CD4-positive, alpha-beta T cell (primary cell): Measurements from ENCODE around the gene CKMT2. TPM values are rescaled to one million over a fixed set of nuclear protein-coding genes. Genes with fewer than 3 reads are reported as not detected.

Experiments
- ATAC-seq: fragments of 200-7000 bp; cut with Tn5 transposase; one replicate; pipeline ENCODE4 v1.10.0; 2022; ENCODE audit warnings: mild to moderate bottlenecking; ENCODE audit not compliant: poor library complexity
- CTCF ChIA-PET: fragments of 350-600 bp; sonication (Branson Sonifier 250); formaldehyde crosslinking; loops from one replicate; lab custom pipeline; 2021; ENCODE audit warnings: antibody characterized with exemption, inconsistent platforms; lab: Charles Lee
- POLR2A ChIA-PET: fragments of 350-600 bp; sonication (Branson Sonifier 250); formaldehyde crosslinking; loops from one replicate; lab custom pipeline; 2021; ENCODE audit warnings: antibody characterized with exemption, inconsistent platforms; lab: Charles Lee
- DNase-seq, 14 experiments: peaks; one replicate each; pipeline ENCODE4 v3.0.0-alpha.2; 2013 to 2020; ENCODE audit warnings: mixed read lengths in 2 of 14
- H3K27ac ChIP-seq, 2 donors: one replicate each; pipeline versions ENCODE4 v1.5.1 to v1.7.0; 2013; ENCODE audit warnings: low read length in 2 of 2, low read depth in 1 of 2, mild to moderate bottlenecking in 1 of 2
- H3K27me3 ChIP-seq, 2 experiments: 1 replicate in 1 of 2; 2 replicates in 1 of 2; pipeline versions ENCODE4 v1.6.1 to v1.7.0; 2013; ENCODE audit warnings: low read length in 2 of 2, control low read depth in 1 of 2, mild to moderate bottlenecking in 1 of 2, moderate library complexity in 1 of 2; ENCODE audit not compliant: insufficient read depth in 2 of 2, control insufficient read depth in 1 of 2
- H3K36me3 ChIP-seq: one replicate; pipeline ENCODE4 v1.6.1; 2013; ENCODE audit warnings: low read length, control low read depth; ENCODE audit not compliant: insufficient read depth
- H3K4me1 ChIP-seq: one replicate; pipeline ENCODE4 v1.6.1; 2013; ENCODE audit warnings: low read length, control low read depth; ENCODE audit not compliant: insufficient read depth
- H3K4me3 ChIP-seq: one replicate; pipeline ENCODE4 v1.5.1; 2013; ENCODE audit warnings: mild to moderate bottlenecking, low read length, moderate library complexity
- H3K9me3 ChIP-seq, 2 experiments: 1 replicate in 1 of 2; 2 replicates in 1 of 2; pipeline versions ENCODE4 v1.6.1 to v1.7.0; 2013; ENCODE audit warnings: low read length in 2 of 2, mild to moderate bottlenecking in 2 of 2, control low read depth in 1 of 2, moderate library complexity in 1 of 2; ENCODE audit not compliant: control insufficient read depth in 1 of 2, insufficient read depth in 1 of 2
- H3K27ac Mint-ChIP-seq: one replicate; pipeline ENCODE4 v1.8.0; 2020; ENCODE audit warnings: mixed read lengths
- H3K27me3 Mint-ChIP-seq: one replicate; pipeline ENCODE4 v1.8.0; 2021; ENCODE audit warnings: mixed read lengths
- H3K36me3 Mint-ChIP-seq: one replicate; pipeline ENCODE4 v1.8.0; 2021; ENCODE audit warnings: low read depth, mixed read lengths
- H3K4me1 Mint-ChIP-seq: one replicate; pipeline ENCODE4 v1.8.0; 2021; ENCODE audit warnings: low read depth, mixed read lengths
- H3K4me3 Mint-ChIP-seq: one replicate; pipeline ENCODE4 v1.8.0; 2020; ENCODE audit warnings: mild to moderate bottlenecking, mixed read lengths
- H3K9me3 Mint-ChIP-seq: one replicate; pipeline ENCODE4 v1.8.0; 2020; ENCODE audit warnings: mixed read lengths
- CTCF ChIP-seq: fragments of 200-600 bp; IDR thresholded peaks from one replicate; pipeline ENCODE4 v1.8.0; 2022; ENCODE audit warnings: antibody characterized with exemption, mild to moderate bottlenecking
- intact Hi-C, 2 experiments: fragments of 100-400 bp; cut with DNase I in 1 of 2; cut with micrococcal nuclease in 1 of 2; formaldehyde crosslinking; loops; one replicate each; pipeline versions ENCODE4 v1.15.1 to v1.9.0; 2023 to 2025; cut with DNase I, micrococcal nuclease
- polyA plus RNA-seq, 2 donors: library from polyadenylated mRNA; unstranded; fragments of 120-200 nt; gene quantifications; one replicate each; pipeline ENCODE4 v1.2.1, GENCODE V29; 2013
- total RNA-seq, 174 experiments: library from RNA in 2 of 174; stranded (reverse) in 2 of 174; gene quantifications; one replicate each; pipeline ENCODE4 v1.2.3 and lab custom pipeline; 2021 to 2026

Gene CKMT2
- total RNA-seq = under 1 TPM; 0.17 to 0.27 TPM
- polyA plus RNA-seq (2013, experiment 1 of 2) = 0.66 TPM
- 4.1 TPM for polyA plus RNA-seq (2013, experiment 2 of 2)
- total RNA-seq (lab: John Stamatoyannopoulos, UW) = 0 to 0.53 (median 0.04) reads per million in 172 experiments

DNA sequence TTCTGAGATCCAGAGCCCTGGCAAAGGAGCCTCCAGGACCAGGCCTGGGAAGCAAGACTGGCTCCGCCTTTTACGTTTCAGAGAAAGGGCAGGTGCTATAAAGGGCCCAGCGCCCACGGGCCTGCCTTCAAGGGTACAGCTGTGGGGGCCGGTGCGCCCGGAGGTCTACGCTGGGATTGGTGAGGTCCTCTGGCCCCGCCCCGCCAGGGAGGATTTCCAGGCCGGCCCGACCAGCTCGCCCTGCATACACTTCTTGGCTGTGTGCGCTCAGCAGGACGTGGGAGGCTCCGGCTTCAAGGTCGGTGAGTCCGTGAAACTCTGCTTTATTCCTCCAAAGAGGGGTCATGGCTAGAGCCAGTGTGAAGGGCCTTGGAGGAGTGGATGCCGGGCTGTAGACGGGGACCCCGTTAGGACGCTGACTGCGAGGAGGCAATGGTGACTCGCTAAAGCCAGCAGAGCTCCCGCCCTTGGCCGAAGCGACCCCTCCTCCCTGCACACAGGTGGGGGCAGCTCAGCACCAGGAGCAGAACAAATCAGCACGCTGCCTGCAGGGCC is at the start of gene CKMT2:
CKMT2 (plus strand) TSS at position 243 of the 555 bp plus-strand sequence. CDS start 17,811 bp downstream, outside the sequence.
- no peaks in the 10 kb centered on the region for H3K27me3 Mint-ChIP-seq
- ChIA-PET POLR2A (no interaction called here), CTCF (no interaction called here)
- H3K36me3 ChIP-seq = no peaks in the 10 kb centered on the region
- DNase-seq = no peak
- TF ChIP-seq CTCF = no peak
- no peaks in the 10 kb centered on the region for H3K36me3 Mint-ChIP-seq
- no peak within 1 kb of the TSS for H3K4me3 ChIP-seq
- no peak within 1 kb of the TSS for H3K4me3 Mint-ChIP-seq
- peaks cover 18% of the 10 kb centered on the region for H3K4me1 Mint-ChIP-seq
- peaks cover 18% of the 10 kb centered on the region for H3K4me1 ChIP-seq
- no peak within 1 kb of the TSS for H3K27ac Mint-ChIP-seq
- peaks cover 0 to 3% of the 10 kb centered on the region in 2 experiments for H3K9me3 ChIP-seq
- ATAC-seq = no peak
- no peaks in the 10 kb centered on the region for H3K9me3 Mint-ChIP-seq
- H3K27ac ChIP-seq = no peak within 1 kb of the TSS
- no peaks in the 10 kb centered on the region for H3K27me3 ChIP-seq
- intact Hi-C loops = no loop called here

DNA sequence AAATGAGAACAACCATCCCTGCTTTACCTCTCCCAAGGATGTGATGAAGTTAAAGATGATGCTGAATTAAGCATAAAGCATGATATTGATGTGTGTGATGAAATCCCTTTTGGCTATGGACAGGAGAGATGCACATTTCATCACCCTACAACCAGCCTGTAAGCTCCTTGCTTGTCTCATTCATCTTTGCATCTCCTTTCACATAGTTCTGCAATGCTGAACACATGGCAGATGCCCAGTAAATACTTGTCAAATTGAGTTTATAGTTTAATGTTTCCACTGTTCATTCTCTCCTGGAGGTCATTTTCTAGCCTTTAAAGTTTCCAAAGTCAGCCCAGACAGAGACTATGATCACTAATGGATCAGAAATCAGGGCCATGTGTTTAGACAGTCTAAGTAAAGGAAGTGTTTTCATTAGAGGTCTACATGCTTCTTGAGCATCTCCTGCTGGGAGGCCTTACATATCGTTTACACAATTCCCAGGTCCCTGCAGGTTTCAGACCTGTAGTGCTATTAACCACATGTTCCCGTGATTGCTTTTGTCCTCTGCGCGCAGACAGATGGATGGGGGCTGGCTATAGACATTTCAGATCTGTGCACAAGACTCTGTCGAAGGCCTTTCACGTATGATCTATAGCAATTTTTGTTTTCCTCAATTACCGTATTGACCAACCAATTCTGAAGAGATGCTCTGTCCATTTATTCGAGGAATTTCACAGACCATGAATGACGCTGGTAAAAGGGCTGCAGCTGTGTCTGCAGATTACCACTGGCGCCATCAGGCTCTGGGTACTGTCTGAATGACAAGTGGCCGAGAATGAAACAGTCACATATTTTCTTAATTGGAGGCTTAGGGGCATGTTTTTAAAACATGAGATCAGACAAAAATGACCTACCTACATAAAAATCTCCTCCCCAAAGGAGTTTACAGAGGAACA is 49.0 kb upstream of the CKMT2 start:
- DNase-seq = no peak
- Histone ChIP-seq H3K36me3 (peaks cover 69% of the 10 kb centered on the region), H3K27ac (no peak overlapping the region), H3K9me3 (no peaks in the 10 kb centered on the region), H3K4me1 (no peaks in the 10 kb centered on the region), H3K27me3 (no peaks in the 10 kb centered on the region), H3K4me3 (no peak overlapping the region)
- ChIA-PET CTCF (no interaction called here), POLR2A (no interaction called here)
- intact Hi-C loops = no loop called here
- H3K36me3 Mint-ChIP-seq = peaks cover 86% of the 10 kb centered on the region
- no peaks in the 10 kb centered on the region for H3K4me1 Mint-ChIP-seq
- no peaks in the 10 kb centered on the region for H3K27me3 Mint-ChIP-seq
- no peak for ATAC-seq
- no peaks in the 10 kb centered on the region for H3K9me3 Mint-ChIP-seq
- TF ChIP-seq CTCF = no peak
- H3K4me3 Mint-ChIP-seq = no peak overlapping the region
- H3K27ac Mint-ChIP-seq = peak overlapping the region; percentile 19

- CTCF ChIA-PET = no interaction called here
- H3K9me3 Mint-ChIP-seq = no peaks in the 10 kb centered on the region
- TF ChIP-seq CTCF = no peak
- peaks cover 84% of the 10 kb centered on the region for H3K36me3 Mint-ChIP-seq
- no peaks in the 10 kb centered on the region for H3K27me3 ChIP-seq
- H3K4me1 Mint-ChIP-seq = no peaks in the 10 kb centered on the region
- intact Hi-C loops = no loop called here
- POLR2A ChIA-PET = no interaction called here
- no peaks in the 10 kb centered on the region for H3K9me3 ChIP-seq
- H3K27ac ChIP-seq = no peak overlapping the region
- H3K27ac Mint-ChIP-seq = no peak overlapping the region
- peaks cover 69% of the 10 kb centered on the region for H3K36me3 ChIP-seq
- no peak overlapping the region for H3K4me3 Mint-ChIP-seq
- DNase-seq (no peak), ATAC-seq (no peak)
- H3K27me3 Mint-ChIP-seq = no peaks in the 10 kb centered on the region
- H3K4me1 ChIP-seq = no peaks in the 10 kb centered on the region
- H3K4me3 ChIP-seq = no peak overlapping the region
Measured at GRCh38 chr5:81184749-81185110, 48.4 kb upstream of the CKMT2 start.
